Fibroblast of the aortic adventitia (primary cell): ENCODE data around the gene TRIM5. TPM values are rescaled to one million over a fixed set of nuclear protein-coding genes. Genes with fewer than 3 reads are reported as not detected.

Source experiments
- DNase-seq: peaks from one replicate; pipeline ENCODE4 v3.0.0-alpha.2; 2010; ENCODE audit warnings: low read depth
- H3K4me3 ChIP-seq: 2 replicates; pipeline ENCODE4 v1.5.1; 2011; ENCODE audit warnings: low read depth, mild to moderate bottlenecking, control low read depth, low read length, moderate library complexity
- CTCF ChIP-seq: IDR thresholded peaks from 2 replicates; pipeline ENCODE4 v1.5.1; 2011; ENCODE audit warnings: mild to moderate bottlenecking, low read length, control low read depth, inconsistent platforms; ENCODE audit not compliant: insufficient read depth
- total RNA-seq: library from RNA; depleted of rRNA; stranded (reverse); fragments of >200 nt; gene quantifications from 2 replicates; pipeline ENCODE4 v1.2.3, GENCODE V29; 2012; ENCODE audit warnings: low replicate concordance

Gene TRIM5
- total RNA-seq, 1 donor = 32.5 TPM

GRCh38 chr11:5655474-5655873 lies 29.4 kb downstream of the TRIM5 start:
- TF ChIP-seq CTCF = no peak
- H3K4me3 ChIP-seq = no peak overlapping the region
- DNase-seq = no peak

- no peak overlapping the region for H3K4me3 ChIP-seq
- TF ChIP-seq CTCF = no peak
- DNase-seq = no peak
Observed at GRCh38 chr11:5646139-5646538, 38.7 kb downstream of the TRIM5 start.

- no peak for TF ChIP-seq CTCF
- no peak for DNase-seq
- H3K4me3 ChIP-seq = no peak overlapping the region
Observed at GRCh38 chr11:5643585-5643984, 41.3 kb downstream of the TRIM5 start.

- no peak overlapping the region for H3K4me3 ChIP-seq
- DNase-seq = no peak
- no peak for TF ChIP-seq CTCF
Observed at GRCh38 chr11:5639953-5640352, 44.9 kb downstream of the TRIM5 start.

GRCh38 chr11:5631969-5632635 lies 52.8 kb downstream of the TRIM5 start:
- H3K4me3 ChIP-seq = no peak overlapping the region
- DNase-seq = no peak
- no peak for TF ChIP-seq CTCF

GRCh38 chr11:5631417-5631816 lies 53.5 kb downstream of the TRIM5 start:
- H3K4me3 ChIP-seq = no peak overlapping the region
- DNase-seq = peak; percentile 8
- no peak for TF ChIP-seq CTCF

- DNase-seq = peak; percentile 34
- TF ChIP-seq CTCF = no peak
- no peak overlapping the region for H3K4me3 ChIP-seq
Observed at GRCh38 chr11:5626196-5626595, 58.7 kb downstream of the TRIM5 start.
